Colonic mucosa (tissue), 4 donors: Measurements from ENCODE around the gene EIF3B. TPM values are rescaled to one million over a fixed set of nuclear protein-coding genes. Genes with fewer than 3 reads are reported as not detected.
A peak's percentile ranks its signal among the peaks of the same experiment; 100 is the strongest.

Experiments used
- DNase-seq: peaks from one replicate; pipeline ENCODE4 v3.0.0-alpha.2; 2020
- H3K27ac ChIP-seq: fragments of 200-600 bp; one replicate; pipeline ENCODE4 v1.8.0; 2021
- H3K27me3 ChIP-seq: fragments of 200-600 bp; one replicate; pipeline ENCODE4 v1.8.0; 2021
- H3K36me3 ChIP-seq: fragments of 200-600 bp; one replicate; pipeline ENCODE4 v1.8.0; 2021
- H3K4me1 ChIP-seq: fragments of 200-600 bp; one replicate; pipeline ENCODE4 v1.8.0; 2021; ENCODE audit warnings: mild to moderate bottlenecking
- H3K4me3 ChIP-seq: fragments of 200-600 bp; one replicate; pipeline ENCODE4 v1.8.0; 2021
- H3K9ac ChIP-seq, 2 donors: one replicate each; pipeline ENCODE4 v1.7.0; 2013; ENCODE audit warnings: control low read depth in 2 of 2, low read depth in 2 of 2, low read length in 2 of 2
- H3K9me3 ChIP-seq: fragments of 200-600 bp; one replicate; pipeline ENCODE4 v1.8.0; 2021
- intact Hi-C: fragments of 100-400 bp; cut with DNase I; formaldehyde crosslinking; loops from one replicate; pipeline ENCODE4 v1.14.1; 2022
- total RNA-seq, 2 donors: library from RNA; stranded (reverse); fragmentation: NEBNext Ultra II Directional in 1 of 2; extraction: Animal tissue kit (Norgen Biotek cat#: 25700) in 1 of 2; gene quantifications; one replicate each; pipeline ENCODE4 v1.2.1, GENCODE V29; 2021
- TF ChIP-seq, protein P1 (sequence below): fragments of 200-600 bp; IDR thresholded peaks from one replicate; pipeline ENCODE4 v1.8.0; 2022; ENCODE audit warnings: antibody characterized with exemption, mild to moderate bottlenecking
- donor health status: healthy.
- donor health status: DM: no; HTN: no; CAD: no.
- donor health status: DM: no; HTN: no; CAD: no.

The EIF3B gene
- total RNA-seq, 2 donors from 2014 or later = 94.4 to 180 TPM

DNA sequence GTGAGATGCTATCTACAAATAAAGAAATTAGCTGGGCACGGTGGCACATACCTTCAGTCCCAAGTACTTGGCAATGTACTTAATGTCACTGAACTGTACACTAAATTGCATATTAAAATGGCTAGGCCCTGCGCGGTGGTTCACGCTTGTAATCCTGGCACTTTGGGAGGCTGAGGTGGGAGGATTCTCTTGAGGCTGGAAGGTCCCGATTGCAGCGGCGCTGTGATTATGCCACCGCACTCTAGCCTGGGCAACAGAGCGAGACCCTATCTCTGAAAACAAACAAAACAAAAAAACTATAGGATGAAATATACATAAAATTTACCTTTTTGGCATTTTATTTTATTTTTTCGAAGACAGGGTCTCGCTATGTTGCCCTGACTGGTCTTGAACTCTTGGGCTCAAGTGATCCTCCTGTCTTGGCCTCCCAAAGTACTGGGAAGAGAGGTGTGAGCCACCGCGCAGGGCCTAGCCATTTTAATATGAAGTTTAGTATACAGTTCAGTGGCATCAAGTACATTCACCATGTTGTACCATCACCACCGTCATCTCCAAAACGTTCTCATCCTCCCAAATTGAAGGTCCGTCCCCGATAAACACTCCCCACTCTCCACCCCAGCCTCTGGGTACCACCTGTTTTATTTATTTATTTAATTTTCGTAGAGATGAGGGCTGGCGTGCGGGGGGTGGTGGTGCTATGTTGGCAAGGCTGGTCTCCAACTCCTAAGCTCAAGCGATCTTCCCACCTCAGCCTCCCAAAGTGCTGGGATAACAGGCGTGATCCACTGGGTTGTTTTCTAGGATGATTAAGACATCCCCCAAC is 1.3 kb upstream of the EIF3B start:
- Histone ChIP-seq H3K9me3 (no peaks in the 10 kb centered on the region), H3K9ac (peak overlapping the region in 1 of 2 donors; percentile 85), H3K36me3 (no peaks in the 10 kb centered on the region), H3K4me3 (peak overlapping the region; percentile 100), H3K27me3 (no peaks in the 10 kb centered on the region), H3K27ac (peak overlapping the region; percentile 92), H3K4me1 (peaks cover 15% of the 10 kb centered on the region)
- TF ChIP-seq, protein P1, sequence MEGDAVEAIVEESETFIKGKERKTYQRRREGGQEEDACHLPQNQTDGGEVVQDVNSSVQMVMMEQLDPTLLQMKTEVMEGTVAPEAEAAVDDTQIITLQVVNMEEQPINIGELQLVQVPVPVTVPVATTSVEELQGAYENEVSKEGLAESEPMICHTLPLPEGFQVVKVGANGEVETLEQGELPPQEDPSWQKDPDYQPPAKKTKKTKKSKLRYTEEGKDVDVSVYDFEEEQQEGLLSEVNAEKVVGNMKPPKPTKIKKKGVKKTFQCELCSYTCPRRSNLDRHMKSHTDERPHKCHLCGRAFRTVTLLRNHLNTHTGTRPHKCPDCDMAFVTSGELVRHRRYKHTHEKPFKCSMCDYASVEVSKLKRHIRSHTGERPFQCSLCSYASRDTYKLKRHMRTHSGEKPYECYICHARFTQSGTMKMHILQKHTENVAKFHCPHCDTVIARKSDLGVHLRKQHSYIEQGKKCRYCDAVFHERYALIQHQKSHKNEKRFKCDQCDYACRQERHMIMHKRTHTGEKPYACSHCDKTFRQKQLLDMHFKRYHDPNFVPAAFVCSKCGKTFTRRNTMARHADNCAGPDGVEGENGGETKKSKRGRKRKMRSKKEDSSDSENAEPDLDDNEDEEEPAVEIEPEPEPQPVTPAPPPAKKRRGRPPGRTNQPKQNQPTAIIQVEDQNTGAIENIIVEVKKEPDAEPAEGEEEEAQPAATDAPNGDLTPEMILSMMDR = no peak
- intact Hi-C loops = loop anchor here (10.0 kb wide), 1 partner anchor 769 kb away; no protein-coding TSS in a partner anchor
- peak; percentile 27 for DNase-seq

DNA sequence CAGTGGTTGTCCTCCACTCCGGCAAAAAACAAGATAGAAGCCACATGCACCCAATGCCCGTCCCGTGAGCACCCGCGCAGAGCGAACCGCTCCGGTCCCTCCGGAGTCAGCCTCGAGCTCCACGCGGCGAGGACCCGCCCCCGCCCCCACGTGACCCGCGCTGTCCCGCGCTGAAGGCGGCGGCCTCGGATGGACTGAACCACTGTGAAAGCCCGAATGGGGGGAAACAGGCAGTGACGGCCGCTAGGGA is 766 bp upstream of the EIF3B start:
- TF ChIP-seq, protein P1 = no peak
- intact Hi-C loops = loop anchor here (10.0 kb wide), 1 partner anchor 769 kb away; no protein-coding TSS in a partner anchor
- peak overlapping the region; percentile 73 to 85 for H3K9ac ChIP-seq
- H3K27ac ChIP-seq = peak overlapping the region; percentile 92
- H3K36me3 ChIP-seq = no peaks in the 10 kb centered on the region
- peaks cover 15% of the 10 kb centered on the region for H3K4me1 ChIP-seq
- peak overlapping the region; percentile 100 for H3K4me3 ChIP-seq
- H3K9me3 ChIP-seq = no peaks in the 10 kb centered on the region
- DNase-seq = peak; percentile 91
- H3K27me3 ChIP-seq = no peaks in the 10 kb centered on the region

DNA sequence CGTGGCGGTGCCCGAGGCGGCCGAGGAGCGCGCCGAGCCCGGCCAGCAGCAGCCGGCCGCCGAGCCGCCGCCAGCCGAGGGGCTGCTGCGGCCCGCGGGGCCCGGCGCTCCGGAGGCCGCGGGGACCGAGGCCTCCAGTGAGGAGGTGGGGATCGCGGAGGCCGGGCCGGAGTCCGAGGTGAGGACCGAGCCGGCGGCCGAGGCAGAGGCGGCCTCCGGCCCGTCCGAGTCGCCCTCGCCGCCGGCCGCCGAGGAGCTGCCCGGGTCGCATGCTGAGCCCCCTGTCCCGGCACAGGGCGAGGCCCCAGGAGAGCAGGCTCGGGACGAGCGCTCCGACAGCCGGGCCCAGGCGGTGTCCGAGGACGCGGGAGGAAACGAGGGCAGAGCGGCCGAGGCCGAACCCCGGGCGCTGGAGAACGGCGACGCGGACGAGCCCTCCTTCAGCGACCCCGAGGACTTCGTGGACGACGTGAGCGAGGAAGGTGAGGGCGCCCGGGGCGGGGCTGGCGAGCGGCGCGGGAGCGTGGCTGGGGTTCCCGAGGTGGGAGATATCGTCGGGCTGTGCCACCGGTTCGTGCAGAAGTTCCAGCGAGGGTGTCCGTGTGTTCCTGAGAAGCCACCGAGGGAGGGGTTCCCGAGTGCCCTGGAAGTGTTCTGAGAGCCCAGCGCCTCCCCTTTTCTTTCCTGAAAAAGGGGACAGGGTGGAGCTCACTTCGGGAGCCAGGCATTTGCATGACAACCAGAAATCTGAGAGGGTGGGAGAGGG is 495 bp downstream of the EIF3B start:
- Histone ChIP-seq H3K4me1 (peaks cover 15% of the 10 kb centered on the region), H3K9ac (peak overlapping the region; percentile 73 to 88), H3K36me3 (no peaks in the 10 kb centered on the region), H3K27me3 (no peaks in the 10 kb centered on the region), H3K9me3 (no peaks in the 10 kb centered on the region), H3K4me3 (peak overlapping the region; percentile 100), H3K27ac (peak overlapping the region; percentile 18)
- TF ChIP-seq, protein P1 = no peak
- intact Hi-C loops = loop anchor here (10.0 kb wide), 1 partner anchor 770 kb away; no protein-coding TSS in a partner anchor
- peak; percentile 30 for DNase-seq

DNA sequence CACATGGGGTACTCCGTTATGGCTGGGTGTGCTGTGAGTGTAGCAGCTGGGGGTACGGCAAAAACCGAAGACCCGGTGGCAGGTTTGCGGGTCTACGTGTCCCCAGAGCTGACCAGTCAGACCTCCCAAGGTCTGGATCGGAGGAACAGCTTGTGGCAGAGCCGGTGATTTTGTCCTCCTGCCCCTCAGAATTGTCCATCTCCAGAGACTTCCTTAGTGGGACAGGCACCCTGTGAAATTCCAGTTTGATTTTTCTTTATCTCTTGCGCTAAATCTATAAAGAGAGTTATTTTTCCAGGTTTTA is 1.0 kb downstream of the EIF3B start:
- no peaks in the 10 kb centered on the region for H3K36me3 ChIP-seq
- H3K4me3 ChIP-seq = peak overlapping the region; percentile 100
- peak overlapping the region; percentile 18 for H3K27ac ChIP-seq
- no peaks in the 10 kb centered on the region for H3K9me3 ChIP-seq
- DNase-seq = no peak
- intact Hi-C loops = loop anchor here (10.0 kb wide), 1 partner anchor 771 kb away; no protein-coding TSS in a partner anchor
- no peaks in the 10 kb centered on the region for H3K27me3 ChIP-seq
- H3K9ac ChIP-seq = peak overlapping the region; percentile 73 to 88
- TF ChIP-seq, protein P1 = no peak
- peaks cover 15% of the 10 kb centered on the region for H3K4me1 ChIP-seq

DNA sequence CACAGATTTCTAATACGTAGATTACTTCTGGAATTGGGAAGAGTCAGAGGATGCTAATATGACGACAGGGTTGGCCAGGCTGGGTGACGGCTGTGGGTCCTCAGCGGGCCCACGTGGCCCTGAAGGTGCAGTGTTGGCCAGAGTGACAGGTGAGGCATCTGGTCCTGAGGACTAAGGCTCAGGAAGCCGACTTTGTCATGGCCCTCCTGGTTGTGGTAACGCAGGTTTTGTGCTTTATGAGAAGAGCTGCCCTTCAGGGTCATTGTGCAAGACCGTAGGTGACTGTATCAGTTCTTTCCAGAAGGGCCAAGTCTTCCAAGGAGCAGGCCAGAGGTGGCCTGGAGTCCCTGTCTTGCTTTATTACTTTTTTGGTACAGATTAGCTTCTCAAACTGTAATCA is 2.5 kb downstream of the EIF3B start:
- Histone ChIP-seq H3K4me3 (no peak overlapping the region), H3K4me1 (peaks cover 15% of the 10 kb centered on the region)
- intact Hi-C loops = loop anchor here (10.0 kb wide), 1 partner anchor 772 kb away; no protein-coding TSS in a partner anchor

More for the DNA sequence above, 2.5 kb downstream of the EIF3B start:
- no peak overlapping the region for H3K27ac ChIP-seq
- no peak for DNase-seq
- H3K36me3 ChIP-seq = peaks cover 12% of the 10 kb centered on the region
- TF ChIP-seq, protein P1 = no peak
- no peaks in the 10 kb centered on the region for H3K27me3 ChIP-seq
- H3K9me3 ChIP-seq = no peaks in the 10 kb centered on the region
- peak overlapping the region in 1 of 2 donors; percentile 19 for H3K9ac ChIP-seq
